K562 (cell line): ENCODE measurements around the gene LTBR. TPM values are rescaled to one million over a fixed set of nuclear protein-coding genes. Genes with fewer than 3 reads are reported as not detected.

ENCODE experiments used
- EHMT2 ChIP-seq: fragments of 450-650 bp; IDR thresholded peaks from 2 replicates; pipeline ENCODE4 v1.6.1; 2018; ENCODE audit warnings: antibody characterized with exemption
- GTF2E2 ChIP-seq: fragments of 200-800 bp; sonication (Bioruptor generic); IDR thresholded peaks from 2 replicates; pipeline ENCODE4 v1.6.1; 2016; ENCODE audit warnings: missing genetic modification characterization, missing compliant biosample characterization
- HEY1 ChIP-seq: fragments of 250-450 bp; sonication (Bioruptor Pico); IDR thresholded peaks from 2 replicates; pipeline ENCODE4 v1.5.0; 2020; ENCODE audit warnings: mild to moderate bottlenecking, moderate library complexity, borderline replicate concordance
- ILF3 ChIP-seq: fragments of 450-650 bp; IDR thresholded peaks from 2 replicates; pipeline ENCODE4 v1.6.1; 2018; ENCODE audit warnings: antibody characterized with exemption, mild to moderate bottlenecking, moderate library complexity, borderline replicate concordance
- POLR2H ChIP-seq: IDR thresholded peaks from 2 replicates; pipeline ENCODE4 v1.6.1; 2016; ENCODE audit warnings: missing genetic modification characterization, low read depth, mild to moderate bottlenecking, control low read depth, missing compliant biosample characterization, moderate library complexity
- SMAD3 ChIP-seq: fragments of 450-650 bp; formaldehyde crosslinking; conservative IDR thresholded peaks from 2 replicates; pipeline ENCODE4 v1.4.0; 2020; ENCODE audit warnings: mild to moderate bottlenecking
- TEAD2 ChIP-seq: fragments of 450-650 bp; IDR thresholded peaks from 2 replicates; pipeline ENCODE4 v1.6.1; 2016; ENCODE audit warnings: missing genetic modification characterization, control low read depth, missing compliant biosample characterization
- TRIM28 ChIP-seq: fragments of 450-650 bp; IDR thresholded peaks from 2 replicates; pipeline ENCODE4 v1.6.1; 2017
- XRCC5 ChIP-seq: fragments of 200-400 bp; formaldehyde crosslinking; IDR thresholded peaks from 2 replicates; pipeline ENCODE4 v1.6.1; 2017; ENCODE audit warnings: low read depth, mild to moderate bottlenecking, low read length
- ZNF282 ChIP-seq: sonication (generic); formaldehyde crosslinking; IDR thresholded peaks from 2 replicates; pipeline ENCODE4 v1.8.1; 2023; ENCODE audit warnings: missing genetic modification reagents
- ZNF699 ChIP-seq: fragments of 250-450 bp; sonication (Bioruptor Pico); IDR thresholded peaks from 2 replicates; pipeline ENCODE4 v1.8.0; 2021; ENCODE audit warnings: mild to moderate bottlenecking, moderate library complexity; ENCODE audit not compliant: insufficient replicate concordance
- ZSCAN32 ChIP-seq: fragments of 450-650 bp; formaldehyde crosslinking; IDR thresholded peaks from 2 replicates; pipeline ENCODE4 v1.4.0; 2020; ENCODE audit warnings: mild to moderate bottlenecking, moderate library complexity
- polyA plus RNA-seq, 8 experiments: library from polyadenylated mRNA; depleted of rRNA in 4 of 8; stranded (reverse) in 5 of 8; unstranded in 3 of 8; fragments of >200 nt; fragmentation: Nextera tagmentation in 2 of 8; fragmentation: Illumina TruSeq in 1 of 8; extraction: Ambion mirVana in 2 of 8; extraction: Trizol in 1 of 8; gene quantifications; 2 replicates each; pipeline versions ENCODE4 v1.2.1 to v1.2.3, GENCODE V29; 2011 to 2014; ENCODE audit warnings: inconsistent platforms in 1 of 8, missing spikeins in 1 of 8
- total RNA-seq, 7 experiments: library from RNA; depleted of rRNA in 6 of 7; stranded (reverse); fragments of >200 nt in 6 of 7; fragmentation: Illumina TruSeq in 2 of 7; extraction: Trizol in 2 of 7; gene quantifications; 2 replicates each; pipeline versions ENCODE4 v1.2.1 to v1.2.3, GENCODE V29; 2011 to 2021; ENCODE audit warnings: low replicate concordance in 1 of 7
- TF ChIP-seq, protein P1 (sequence below), 2 experiments: fragments of 450-650 bp in 1 of 2; sonication (generic) in 1 of 2; formaldehyde crosslinking in 1 of 2; IDR thresholded peaks; 2 replicates each; pipeline versions ENCODE4 v1.7.1 to v1.9.0; 2016 to 2022; ENCODE audit warnings: inconsistent platforms in 1 of 2, mild to moderate bottlenecking in 1 of 2, missing genetic modification reagents in 1 of 2
- TF ChIP-seq, protein P2 (sequence below), 3 experiments: fragments of 200-800 bp in 1 of 3; fragments of 250-450 bp in 1 of 3; fragments of 450-650 bp in 1 of 3; sonication (Bioruptor Pico) in 1 of 3; sonication (Bioruptor generic) in 1 of 3; formaldehyde crosslinking in 1 of 3; IDR thresholded peaks; 2 replicates each; pipeline versions ENCODE4 v1.6.1 to v1.8.0; 2016 to 2022; ENCODE audit warnings: mild to moderate bottlenecking in 2 of 3, missing genetic modification characterization in 2 of 3, missing compliant biosample characterization in 1 of 3, moderate library complexity in 1 of 3

Gene LTBR
- total and polyA plus RNA-seq, 9 of the 15 experiments (the other 6 are each of a cell fraction or from before 2014, with no cell fraction given): 0.96 to 69.0 (median 35.3) TPM

DNA sequence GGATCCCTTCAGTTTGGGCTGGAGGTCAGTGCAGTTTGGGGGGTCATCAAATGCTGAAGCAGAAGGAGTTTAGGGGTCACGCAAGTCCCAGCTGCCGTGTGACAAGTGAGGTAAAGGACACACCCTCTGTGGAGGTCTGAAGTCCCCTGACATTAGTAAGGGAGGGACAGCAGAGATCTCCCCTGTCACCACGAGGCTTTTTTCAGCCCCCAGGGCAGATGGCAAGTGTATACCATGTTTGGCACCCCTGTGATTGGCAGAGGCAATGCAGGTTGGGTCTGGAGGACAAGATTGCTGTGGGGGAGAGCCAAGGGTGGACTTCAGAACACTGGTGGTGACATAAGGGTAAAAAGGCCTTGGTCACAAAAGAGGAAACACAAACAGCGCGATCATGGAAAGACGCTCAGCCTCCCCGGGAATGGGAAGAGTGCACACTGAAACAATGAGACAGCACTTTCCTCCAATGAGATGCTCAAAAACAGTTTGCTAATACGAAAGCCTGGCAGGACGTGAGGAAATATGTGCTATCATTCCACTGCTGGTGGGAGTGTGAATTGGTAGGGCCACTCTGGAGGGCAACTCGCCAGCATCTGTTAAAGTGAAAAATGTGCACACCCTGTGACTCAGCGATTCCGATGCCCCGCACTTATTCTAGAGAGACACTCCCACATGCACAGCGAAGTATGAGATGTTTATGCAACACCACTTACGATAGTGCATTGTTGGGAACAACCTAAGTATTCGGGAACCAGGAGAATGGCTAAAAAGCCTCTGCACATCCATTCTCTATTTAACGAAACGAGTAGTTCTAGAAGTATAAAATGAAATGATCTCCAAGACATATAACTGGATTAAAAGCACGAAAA lies 46.4 kb downstream of the LTBR start (continued):
- TF ChIP-seq, protein P1, sequence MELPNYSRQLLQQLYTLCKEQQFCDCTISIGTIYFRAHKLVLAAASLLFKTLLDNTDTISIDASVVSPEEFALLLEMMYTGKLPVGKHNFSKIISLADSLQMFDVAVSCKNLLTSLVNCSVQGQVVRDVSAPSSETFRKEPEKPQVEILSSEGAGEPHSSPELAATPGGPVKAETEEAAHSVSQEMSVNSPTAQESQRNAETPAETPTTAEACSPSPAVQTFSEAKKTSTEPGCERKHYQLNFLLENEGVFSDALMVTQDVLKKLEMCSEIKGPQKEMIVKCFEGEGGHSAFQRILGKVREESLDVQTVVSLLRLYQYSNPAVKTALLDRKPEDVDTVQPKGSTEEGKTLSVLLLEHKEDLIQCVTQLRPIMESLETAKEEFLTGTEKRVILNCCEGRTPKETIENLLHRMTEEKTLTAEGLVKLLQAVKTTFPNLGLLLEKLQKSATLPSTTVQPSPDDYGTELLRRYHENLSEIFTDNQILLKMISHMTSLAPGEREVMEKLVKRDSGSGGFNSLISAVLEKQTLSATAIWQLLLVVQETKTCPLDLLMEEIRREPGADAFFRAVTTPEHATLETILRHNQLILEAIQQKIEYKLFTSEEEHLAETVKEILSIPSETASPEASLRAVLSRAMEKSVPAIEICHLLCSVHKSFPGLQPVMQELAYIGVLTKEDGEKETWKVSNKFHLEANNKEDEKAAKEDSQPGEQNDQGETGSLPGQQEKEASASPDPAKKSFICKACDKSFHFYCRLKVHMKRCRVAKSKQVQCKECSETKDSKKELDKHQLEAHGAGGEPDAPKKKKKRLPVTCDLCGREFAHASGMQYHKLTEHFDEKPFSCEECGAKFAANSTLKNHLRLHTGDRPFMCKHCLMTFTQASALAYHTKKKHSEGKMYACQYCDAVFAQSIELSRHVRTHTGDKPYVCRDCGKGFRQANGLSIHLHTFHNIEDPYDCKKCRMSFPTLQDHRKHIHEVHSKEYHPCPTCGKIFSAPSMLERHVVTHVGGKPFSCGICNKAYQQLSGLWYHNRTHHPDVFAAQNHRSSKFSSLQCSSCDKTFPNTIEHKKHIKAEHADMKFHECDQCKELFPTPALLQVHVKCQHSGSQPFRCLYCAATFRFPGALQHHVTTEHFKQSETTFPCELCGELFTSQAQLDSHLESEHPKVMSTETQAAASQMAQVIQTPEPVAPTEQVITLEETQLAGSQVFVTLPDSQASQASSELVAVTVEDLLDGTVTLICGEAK (IDR thresholded peaks at IDR 0.05): no peak
- TF ChIP-seq, protein P1 (CRISPR knock-in tag; IDR thresholded peaks at IDR 0.05): no peak
- TF ChIP-seq ZSCAN32 (CRISPR knock-in tag) (no peak), ILF3 (no peak), POLR2H (no peak), TRIM28 (no peak), ZNF699 (CRISPR knock-in tag) (no peak), SMAD3 (no peak), ZNF282 (CRISPR knock-in tag) (no peak), GTF2E2 (no peak), XRCC5 (no peak), EHMT2 (no peak), HEY1 (CRISPR knock-in tag) (no peak), TEAD2 (tag) (no peak)
- TF ChIP-seq, protein P2, sequence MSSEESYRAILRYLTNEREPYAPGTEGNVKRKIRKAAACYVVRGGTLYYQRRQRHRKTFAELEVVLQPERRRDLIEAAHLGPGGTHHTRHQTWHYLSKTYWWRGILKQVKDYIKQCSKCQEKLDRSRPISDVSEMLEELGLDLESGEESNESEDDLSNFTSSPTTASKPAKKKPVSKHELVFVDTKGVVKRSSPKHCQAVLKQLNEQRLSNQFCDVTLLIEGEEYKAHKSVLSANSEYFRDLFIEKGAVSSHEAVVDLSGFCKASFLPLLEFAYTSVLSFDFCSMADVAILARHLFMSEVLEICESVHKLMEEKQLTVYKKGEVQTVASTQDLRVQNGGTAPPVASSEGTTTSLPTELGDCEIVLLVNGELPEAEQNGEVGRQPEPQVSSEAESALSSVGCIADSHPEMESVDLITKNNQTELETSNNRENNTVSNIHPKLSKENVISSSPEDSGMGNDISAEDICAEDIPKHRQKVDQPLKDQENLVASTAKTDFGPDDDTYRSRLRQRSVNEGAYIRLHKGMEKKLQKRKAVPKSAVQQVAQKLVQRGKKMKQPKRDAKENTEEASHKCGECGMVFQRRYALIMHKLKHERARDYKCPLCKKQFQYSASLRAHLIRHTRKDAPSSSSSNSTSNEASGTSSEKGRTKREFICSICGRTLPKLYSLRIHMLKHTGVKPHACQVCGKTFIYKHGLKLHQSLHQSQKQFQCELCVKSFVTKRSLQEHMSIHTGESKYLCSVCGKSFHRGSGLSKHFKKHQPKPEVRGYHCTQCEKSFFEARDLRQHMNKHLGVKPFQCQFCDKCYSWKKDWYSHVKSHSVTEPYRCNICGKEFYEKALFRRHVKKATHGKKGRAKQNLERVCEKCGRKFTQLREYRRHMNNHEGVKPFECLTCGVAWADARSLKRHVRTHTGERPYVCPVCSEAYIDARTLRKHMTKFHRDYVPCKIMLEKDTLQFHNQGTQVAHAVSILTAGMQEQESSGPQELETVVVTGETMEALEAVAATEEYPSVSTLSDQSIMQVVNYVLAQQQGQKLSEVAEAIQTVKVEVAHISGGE (CRISPR knock-in tag; IDR thresholded peaks at IDR 0.05): no peak
